Activated naive CD4-positive, alpha-beta T cell treated with Interleukin-2 at 50 U/mL for 16 hours (primary cell): ENCODE data around the gene UCN.
A peak's percentile ranks its signal among the peaks of the same experiment; 100 is the strongest.
"Not testable (repeated sequence)": the region's sequence is repeated elsewhere in the genome, so short reads cannot be mapped to it uniquely, and the experiment has no call there.

Experiments used
- DNase-seq: peaks from one replicate; pipeline ENCODE4 v3.0.0-alpha.2; 2020

The UCN gene

DNA sequence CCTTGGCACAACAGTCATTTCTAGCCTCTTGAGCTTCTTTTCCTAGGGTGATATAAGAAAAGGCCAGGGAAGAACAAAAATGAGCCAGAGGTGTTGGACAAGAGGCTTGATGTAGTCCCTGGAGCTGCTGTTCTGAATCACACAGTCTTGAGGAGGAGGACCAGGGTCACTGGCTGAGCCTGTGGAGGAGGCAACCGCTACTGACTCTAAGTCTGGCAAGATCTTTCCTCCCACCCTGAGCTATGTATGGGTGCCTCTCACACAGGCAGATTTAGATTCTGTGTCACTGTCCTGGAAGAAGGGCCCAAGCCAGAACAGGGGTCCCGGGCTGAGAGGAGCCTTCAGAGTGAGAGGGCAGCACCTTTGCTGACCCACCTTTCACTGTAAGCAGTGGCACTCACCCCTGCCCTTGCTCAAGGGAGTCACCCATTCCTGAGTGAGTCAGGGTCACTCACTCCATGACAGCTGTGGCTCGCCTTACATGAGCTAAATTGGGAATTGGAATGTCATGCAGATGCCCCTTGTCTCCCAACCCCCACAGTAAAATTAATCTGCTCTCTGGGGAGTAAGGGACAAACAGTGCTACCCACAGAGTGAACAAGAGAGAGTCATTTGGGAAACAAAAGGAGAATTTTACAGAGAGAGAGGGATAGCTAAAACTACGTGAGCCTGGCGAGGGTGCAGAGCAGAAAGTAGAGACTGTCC lies 26.2 kb downstream of the UCN start, which contains the start of gene TRIM54:
Gene TRIM54, plus strand, starts transcription at position 575 of the 705 bp plus-strand sequence. CDS start 303 bp downstream, outside the sequence.
- DNase-seq: no peak

DNA sequence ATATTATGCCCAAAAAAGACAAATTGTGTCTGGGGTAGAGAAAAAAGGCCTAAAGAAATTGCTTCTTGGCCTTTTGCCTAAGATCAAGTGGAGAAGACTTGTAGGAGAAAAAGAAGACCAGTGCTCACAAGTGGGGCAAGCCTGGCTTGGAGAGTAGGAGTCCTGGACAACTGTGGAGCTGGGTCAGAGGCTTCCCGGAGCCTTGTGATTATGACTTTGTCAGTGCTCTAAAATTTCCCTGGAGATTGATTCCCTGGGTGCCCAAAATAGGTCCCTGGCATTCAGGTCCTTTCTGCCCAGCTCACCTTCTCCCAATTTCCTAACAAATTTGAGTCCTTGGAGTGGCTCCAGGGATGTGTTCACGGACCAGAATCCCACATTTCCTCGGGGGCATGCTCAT lies 26.8 kb downstream of the UCN start:
- DNase-seq: no peak

GRCh38 chr2:27280826-27281225 lies 27.4 kb downstream of the UCN start:
- DNase-seq: no peak

DNA sequence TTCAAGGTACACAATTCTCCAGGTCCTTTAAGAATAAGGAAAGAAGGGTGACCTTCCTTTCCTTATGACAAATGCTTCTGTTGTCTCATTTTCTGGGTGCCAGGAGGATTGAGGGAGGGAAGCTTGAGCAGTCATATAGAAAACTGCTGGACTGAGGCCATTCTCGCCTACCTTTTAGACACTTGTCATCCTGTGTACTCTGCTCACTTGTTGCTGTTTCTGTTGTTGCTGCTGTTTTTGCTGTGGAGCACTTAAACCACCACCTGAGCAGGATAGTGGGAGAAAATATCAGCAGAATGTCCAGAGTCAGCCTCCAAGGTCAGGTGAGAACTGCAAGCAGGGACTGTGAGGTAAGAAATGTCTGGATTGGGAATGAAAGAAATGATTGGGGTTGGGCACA lies 30.2 kb downstream of the UCN start:
- no peak for DNase-seq

GRCh38 chr2:27275211-27276150 lies 32.8 kb downstream of the UCN start, which contains the start of gene DNAJC5G:
DNAJC5G (plus strand) TSS chr2:27275433; CDS start chr2:27276729, 1,296 bp downstream.
- no peak for DNase-seq

DNA sequence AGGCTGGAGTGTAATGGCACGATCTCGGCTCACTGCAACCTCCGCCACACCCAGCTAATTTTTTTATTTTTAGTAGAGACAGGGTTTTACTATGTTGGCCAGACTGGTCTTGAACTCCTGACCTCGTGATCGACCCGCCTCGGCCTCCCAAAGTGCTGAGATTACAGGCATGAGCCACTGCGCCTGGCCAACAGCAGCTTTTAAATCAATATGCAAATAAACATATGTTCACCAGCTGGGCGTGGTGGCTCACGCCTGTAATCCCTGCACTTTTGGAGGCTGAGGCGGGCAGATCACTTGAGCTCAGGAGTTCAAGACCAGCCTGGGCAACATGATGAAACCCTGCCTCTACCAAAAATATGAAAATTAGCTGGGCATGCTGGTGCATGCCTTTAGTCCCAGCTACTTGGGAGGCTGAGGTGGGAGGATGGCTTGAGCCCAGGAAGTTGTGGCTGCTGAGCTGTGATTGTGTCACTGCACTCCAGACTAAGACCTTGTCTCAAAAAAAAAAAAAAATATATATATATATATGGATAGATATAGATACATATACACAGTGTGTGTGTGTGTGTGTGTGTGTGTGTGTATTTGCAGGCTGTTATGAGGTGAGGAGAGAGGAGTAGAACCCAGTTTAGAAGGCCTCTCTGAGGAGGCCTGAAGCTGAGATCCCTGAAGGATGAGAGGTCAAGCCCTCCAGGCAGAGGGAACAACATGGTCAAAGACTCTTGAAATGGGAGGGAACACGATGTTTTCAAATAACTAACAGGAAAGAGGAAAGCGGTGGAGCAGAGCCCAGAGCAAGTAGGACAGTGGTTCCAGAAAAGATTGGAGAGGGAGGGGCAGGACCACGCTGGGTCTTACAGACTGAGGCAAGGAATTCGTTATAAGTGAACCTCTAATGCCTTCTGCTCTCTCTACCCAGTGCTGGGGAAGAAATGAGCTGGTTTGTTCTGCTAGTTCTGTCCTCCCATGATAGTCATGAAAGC lies 35.4 kb downstream of the UCN start:
- not testable (repeated sequence) for DNase-seq

- DNase-seq: no peak
Measured at GRCh38 chr2:27271631-27272340, 36.5 kb downstream of the UCN start.

- no peak for DNase-seq
Measured at GRCh38 chr2:27270670-27271069, 37.6 kb downstream of the UCN start.

DNA sequence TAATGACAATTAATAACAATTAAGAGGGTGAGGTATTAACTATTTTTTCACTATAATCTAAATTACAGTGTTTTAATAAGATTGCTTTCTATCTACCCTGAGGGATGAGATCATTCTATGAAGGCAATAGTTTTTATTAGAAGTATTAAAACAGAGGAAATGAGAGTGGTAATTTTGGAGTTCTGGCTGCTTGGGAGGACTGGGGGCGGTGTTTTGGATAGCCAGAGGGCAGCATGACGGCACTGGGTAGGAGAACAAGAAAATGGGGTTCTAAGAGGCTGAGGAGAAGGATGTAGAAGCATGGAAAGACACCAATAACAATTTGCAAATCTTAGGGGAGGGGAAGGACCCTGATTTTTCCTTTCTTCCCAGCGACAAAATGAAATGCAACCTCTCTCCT lies 38.1 kb downstream of the UCN start:
- DNase-seq: no peak

DNA sequence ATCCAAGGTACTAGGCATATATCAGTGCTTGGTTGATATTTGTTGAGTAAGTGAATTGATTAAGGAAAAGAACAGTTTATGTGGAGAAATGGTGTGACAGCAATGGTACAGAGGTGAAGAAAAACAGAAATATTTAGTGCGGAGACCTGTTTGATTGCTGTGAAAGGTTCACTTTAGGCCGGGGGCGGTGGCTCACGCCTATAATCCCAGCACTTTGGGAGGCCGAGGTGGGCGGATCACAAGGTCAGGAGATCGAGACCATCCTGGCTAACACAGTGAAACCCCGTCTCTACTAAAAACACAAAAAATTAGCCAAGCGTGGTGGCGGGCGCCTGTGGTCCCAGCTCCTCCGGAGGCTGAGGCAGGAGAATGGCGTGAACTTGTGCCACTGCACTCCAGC lies 39.9 kb downstream of the UCN start:
- DNase-seq: not testable (repeated sequence)

GRCh38 chr2:27265536-27265870 lies 42.7 kb downstream of the UCN start:
- no peak for DNase-seq

DNA sequence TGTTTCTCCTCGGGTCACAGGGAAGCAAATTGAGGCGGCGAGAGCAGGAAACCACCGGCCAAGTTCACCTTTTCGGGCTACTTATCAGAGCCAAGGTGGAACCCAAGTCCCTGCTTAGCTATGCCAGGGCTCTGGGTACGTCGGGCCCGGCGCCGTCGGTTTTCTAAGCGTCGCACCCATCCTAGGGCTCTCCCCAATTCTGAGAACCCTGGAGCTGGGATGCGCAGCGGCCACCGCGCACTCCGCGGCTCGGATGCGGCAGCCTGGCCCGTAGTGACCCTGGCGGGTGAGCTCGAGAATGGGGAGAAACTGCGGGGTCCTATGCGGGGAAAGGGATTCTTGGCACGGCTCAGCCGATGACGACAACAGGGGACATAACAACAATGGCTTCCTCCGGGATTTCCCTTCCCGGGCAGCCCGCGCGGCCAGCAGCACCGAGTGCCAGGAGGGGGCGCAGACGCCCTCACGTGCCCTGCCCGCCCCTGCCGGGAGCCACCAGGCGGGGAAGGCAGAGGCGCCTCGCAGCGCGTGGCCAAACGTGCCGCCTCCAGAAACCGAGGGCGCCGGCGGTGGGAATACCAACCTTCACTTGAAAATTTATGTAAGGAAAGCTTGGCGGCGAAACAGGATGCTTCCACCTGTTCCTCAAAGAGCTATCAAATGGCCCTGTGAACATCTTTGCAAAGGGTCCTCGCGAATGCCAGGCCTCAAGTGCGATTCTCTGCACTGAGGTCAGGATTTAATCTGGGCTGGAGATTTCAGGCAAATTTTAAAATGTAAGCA lies 43.3 kb downstream of the UCN start:
- peak; percentile 66 for DNase-seq

GRCh38 chr2:27264253-27264752 lies 43.9 kb downstream of the UCN start:
- DNase-seq: peak; percentile 22

DNA sequence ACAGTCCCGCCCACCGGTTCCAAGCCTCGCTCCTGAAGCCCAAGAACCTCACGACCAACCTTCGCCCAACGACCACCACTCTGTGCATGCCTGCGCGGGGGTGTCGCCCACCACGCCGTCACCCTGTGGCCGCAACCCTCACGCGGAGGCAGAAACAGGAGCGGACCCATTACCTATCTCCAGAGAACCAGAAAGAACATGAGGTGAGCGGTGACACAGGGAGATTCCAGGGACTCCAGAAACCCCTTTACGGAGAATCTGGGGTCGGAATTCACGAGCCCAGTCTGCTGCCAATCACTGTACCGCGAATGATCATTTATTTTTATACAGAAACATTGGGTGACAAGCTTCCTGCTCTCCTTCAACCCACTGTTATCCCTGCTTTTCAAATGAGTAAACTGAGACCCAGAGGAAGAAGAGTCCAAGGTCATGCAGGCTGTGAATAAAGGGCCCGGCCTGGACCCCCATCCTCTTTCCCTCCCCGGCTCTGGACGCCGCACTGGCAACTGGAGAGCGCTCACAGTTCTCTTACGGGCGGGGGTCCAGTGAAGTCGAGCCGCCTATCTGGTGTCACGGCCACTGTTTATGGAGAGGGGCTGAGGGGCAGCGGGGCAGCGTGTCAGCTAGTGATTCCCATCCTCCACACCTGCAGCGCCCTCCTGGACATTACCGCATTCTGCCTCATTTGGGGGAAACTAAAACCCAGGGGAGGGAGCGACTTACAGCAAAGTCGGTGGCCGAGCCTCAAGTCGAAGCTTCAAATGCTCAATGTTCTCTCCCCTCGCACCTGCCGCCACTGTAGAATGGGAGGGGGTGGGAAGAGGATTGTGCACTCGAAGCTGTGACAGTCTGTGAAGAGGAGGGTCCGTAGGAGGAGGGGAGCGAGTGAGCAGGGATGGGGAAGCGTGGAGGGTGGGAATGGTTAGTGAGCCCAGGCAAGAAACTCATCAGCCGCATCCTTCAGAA lies 44.7 kb downstream of the UCN start:
- DNase-seq: peak; percentile 12

DNA sequence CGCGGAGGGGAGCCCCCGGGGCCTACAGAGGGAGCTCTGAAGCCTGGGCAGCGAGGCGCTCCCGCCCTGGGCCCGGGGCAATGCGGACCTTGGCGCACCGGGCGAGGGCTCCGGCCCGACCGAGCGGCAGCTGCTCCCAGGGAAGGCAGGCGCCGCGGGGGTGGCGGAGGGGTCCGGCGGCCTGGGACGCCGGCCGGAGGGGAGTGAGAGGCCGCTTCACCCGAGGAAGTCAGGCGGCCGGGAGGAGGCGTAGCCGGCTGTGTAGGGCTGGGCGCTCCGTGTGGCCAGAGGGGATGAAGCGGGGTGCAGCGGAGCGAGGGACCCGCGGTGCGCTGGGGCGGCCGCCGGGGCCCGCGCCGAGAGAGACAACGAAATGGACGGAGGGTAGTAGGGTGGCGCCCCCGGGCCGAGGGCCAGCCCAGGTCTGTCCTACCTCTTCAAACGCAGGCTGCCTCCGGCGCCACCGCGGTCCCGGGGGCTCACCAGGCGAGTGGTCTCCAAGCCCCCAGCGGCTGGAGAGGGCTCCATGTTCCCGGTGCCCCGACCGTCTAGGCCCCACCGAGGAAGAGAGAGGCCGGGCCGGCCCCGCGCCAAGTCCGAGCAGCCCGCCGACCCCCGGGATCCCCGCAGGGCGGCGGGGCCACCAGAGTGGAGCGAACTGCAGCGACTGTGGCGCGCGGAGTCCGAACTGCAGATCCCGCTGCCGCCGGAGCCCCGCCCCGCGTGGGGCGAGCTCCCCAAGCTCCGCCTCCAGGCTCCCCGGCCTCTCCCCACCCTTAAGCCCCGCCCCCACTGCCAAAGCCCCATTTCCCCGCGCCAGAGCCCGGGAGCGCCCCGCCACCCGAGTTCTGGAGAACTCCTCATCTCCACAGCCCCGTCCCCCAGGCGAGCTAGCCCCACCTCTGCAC lies 45.6 kb downstream of the UCN start, which contains the start of gene SLC30A3:
Gene SLC30A3, minus strand, starts transcription at position 669 of the 908 bp plus-strand sequence. Its CDS starts 141 bp downstream, at position 528.
- peak; percentile 72 for DNase-seq

DNA sequence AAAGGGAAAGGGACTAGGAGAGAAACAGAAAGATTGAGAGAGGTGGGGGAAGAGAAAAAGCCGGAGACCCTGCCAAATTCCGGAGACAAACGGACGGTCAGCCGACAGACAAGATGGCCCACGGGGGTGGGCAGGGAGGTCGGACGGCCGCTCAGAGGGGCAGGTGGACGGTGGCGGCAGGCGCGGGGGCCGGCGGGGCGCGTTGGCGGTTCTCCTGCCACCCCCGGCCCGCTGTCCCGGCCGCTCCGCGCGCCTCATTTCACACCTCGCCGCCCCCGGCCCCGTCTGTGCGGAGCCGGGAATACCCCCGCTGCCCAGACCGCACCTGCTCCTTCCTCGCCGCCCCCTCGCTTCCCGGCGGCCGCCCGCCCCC lies 46.3 kb downstream of the UCN start:
- DNase-seq: no peak

DNA sequence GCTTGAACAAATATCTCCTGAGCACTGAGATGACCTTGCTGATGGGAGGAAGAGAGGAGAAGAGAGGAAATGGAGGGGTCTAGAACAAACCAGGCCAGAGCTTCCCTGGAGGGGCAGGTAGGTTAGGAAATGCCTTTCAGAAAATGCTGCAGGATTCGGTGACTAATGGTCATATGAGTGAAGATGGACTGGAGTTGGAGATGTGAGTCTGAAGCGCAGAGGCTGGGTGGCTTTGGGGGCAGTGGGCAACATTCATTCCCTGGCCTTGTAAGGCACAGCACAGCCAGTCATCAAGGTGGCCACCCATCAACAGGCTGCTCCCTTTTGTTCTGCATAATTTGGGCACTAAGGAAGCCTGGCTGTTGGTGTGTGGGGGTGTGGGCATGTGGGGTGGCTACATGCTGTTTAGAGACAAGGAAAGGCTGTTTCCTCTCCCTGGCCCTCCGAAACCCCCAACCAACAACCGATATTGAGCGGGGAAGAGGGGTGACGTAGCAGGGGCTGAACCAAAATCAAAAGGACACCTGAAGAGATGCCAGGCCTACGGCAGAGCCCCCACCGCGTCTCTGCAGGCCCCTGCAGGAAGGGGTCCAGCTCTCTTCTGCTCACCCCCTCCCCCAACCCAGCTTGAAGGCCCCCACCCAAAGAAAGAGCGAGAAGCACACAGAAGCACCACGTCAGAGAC lies 46.9 kb downstream of the UCN start:
- DNase-seq: no peak

DNA sequence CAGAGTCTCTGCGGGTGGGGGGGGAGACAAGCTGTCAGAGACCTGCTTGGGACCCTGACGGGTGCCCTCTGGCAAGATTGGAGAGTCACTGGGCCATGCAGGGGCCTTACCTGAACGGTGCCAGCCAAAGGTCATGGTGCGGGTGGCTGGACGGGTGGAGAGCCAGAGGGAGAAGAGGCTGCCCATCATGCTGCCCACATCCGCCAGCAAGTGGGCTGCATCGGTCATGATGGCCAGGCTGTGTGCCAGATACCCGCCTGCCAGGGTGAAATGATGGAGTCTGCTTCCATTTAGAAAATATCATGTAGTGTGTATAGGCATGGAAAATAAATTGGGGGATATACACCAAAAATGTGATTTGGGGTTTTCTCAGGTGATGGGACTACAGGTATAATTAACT lies 50.2 kb downstream of the UCN start:
- DNase-seq: no peak
